DMS153 treated with DMSO at 0.1 percent for 48 hours (cell line): ENCODE measurements around the gene SF3A2.
"Not testable (repeated sequence)": the region's sequence is repeated elsewhere in the genome, so short reads cannot be mapped to it uniquely, and the experiment has no call there.

Experiments used
- DNase-seq: peaks from one replicate; lab custom pipeline; 2025; ENCODE audit not compliant: unreplicated experiment; lab: John Stamatoyannopoulos, UW

Gene SF3A2

GRCh38 chr19:2236314-2237050, at the start of gene SF3A2, which contains the start of gene PLEKHJ1:
Gene SF3A2 (plus strand): TSS chr19:2236824. CDS start chr19:2243419, 6,595 bp downstream.
Gene PLEKHJ1 (minus strand): TSS chr19:2236329. CDS start chr19:2236248, 81 bp downstream.
- DNase-seq = peak; percentile 78

GRCh38 chr19:2187159-2187558, 49.5 kb upstream of the SF3A2 start:
- DNase-seq = no peak

- DNase-seq = no peak
Observed at GRCh38 chr19:2188708-2189385, 47.8 kb upstream of the SF3A2 start.

- DNase-seq = no peak
Observed at GRCh38 chr19:2189880-2190279, 46.7 kb upstream of the SF3A2 start.

GRCh38 chr19:2190848-2191455, 45.7 kb upstream of the SF3A2 start:
- DNase-seq = no peak

- DNase-seq = no peak
Observed at GRCh38 chr19:2191456-2192310, 44.9 kb upstream of the SF3A2 start.

GRCh38 chr19:2192862-2193261, 43.8 kb upstream of the SF3A2 start:
- DNase-seq = no peak

- no peak for DNase-seq
Observed at GRCh38 chr19:2193807-2194206, 42.8 kb upstream of the SF3A2 start.

GRCh38 chr19:2194513-2195078, 42.0 kb upstream of the SF3A2 start:
- no peak for DNase-seq

GRCh38 chr19:2195361-2195760, 41.3 kb upstream of the SF3A2 start:
- no peak for DNase-seq

GRCh38 chr19:2195914-2196313, 40.7 kb upstream of the SF3A2 start:
- no peak for DNase-seq

GRCh38 chr19:2197270-2197669, 39.4 kb upstream of the SF3A2 start:
- no peak for DNase-seq

GRCh38 chr19:2198317-2198716, 38.3 kb upstream of the SF3A2 start:
- no peak for DNase-seq

GRCh38 chr19:2199215-2199614, 37.4 kb upstream of the SF3A2 start:
- DNase-seq = no peak

- DNase-seq = no peak
Observed at GRCh38 chr19:2199861-2200623, 36.6 kb upstream of the SF3A2 start.

GRCh38 chr19:2200624-2201294, 35.9 kb upstream of the SF3A2 start:
- DNase-seq = not testable (repeated sequence)

GRCh38 chr19:2201473-2202148, 35.0 kb upstream of the SF3A2 start:
- DNase-seq = no peak

- DNase-seq = no peak
Observed at GRCh38 chr19:2202366-2202765, 34.3 kb upstream of the SF3A2 start.

GRCh38 chr19:2207008-2207407, 29.6 kb upstream of the SF3A2 start:
- DNase-seq = no peak
